ENCODE measurements around the gene KLHL3. TPM values are rescaled to one million over a fixed set of nuclear protein-coding genes. Genes with fewer than 3 reads are reported as not detected.

The KLHL3 gene
- total and polyA plus RNA-seq, 4 donors = 1.0 to 14.2 (median 4.4) TPM

DNA sequence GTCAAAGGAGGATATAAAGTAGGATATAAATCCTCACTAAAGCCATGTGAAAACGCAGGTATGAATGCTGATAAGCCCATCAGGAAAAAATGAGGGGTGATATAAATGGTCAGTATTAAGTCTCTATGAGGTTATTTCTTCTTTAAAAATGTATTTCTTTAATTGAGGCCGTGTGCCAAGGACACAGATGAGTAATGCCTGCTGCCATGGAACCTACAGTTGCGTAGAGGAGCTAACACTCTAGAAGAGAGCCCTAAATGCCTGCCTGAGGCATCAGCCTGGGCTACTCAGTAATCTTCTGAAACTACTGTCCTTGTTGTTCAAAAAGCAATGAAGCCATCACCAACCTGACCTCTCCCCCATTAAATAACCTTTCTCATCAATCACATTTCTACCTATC, 84.9 kb downstream of the KLHL3 start:
- peaks cover 0 to 2% (median 0%) of the 10 kb centered on the region in 4 donors for H3K9me3 ChIP-seq (ENCODE audit: control insufficient read depth in 4 of 4, insufficient read depth in 3 of 4, low read length in 3 of 4)
- ATAC-seq (ENCODE audit: insufficient read depth, low FRiP score) (no peak), DNase-seq (no peak)
- peaks cover 2 to 28% (median 21%) of the 10 kb centered on the region in 4 donors for H3K36me3 ChIP-seq (ENCODE audit: control insufficient read depth in 4 of 4, insufficient read depth in 4 of 4, low read length in 4 of 4)
- H3K27me3 ChIP-seq (ENCODE audit: control insufficient read depth in 3 of 3, insufficient read depth in 3 of 3, low read length in 2 of 3) = no peaks in the 10 kb centered on the region
- WGBS, 2 donors = 92 to 95% methylated on average over 3 of the region's 3 CpGs
- no peak overlapping the region for H3K4me3 ChIP-seq
- peaks cover 0 to 19% (median 5%) of the 10 kb centered on the region in 5 donors for H3K4me1 ChIP-seq (ENCODE audit: control insufficient read depth in 5 of 5, insufficient read depth in 5 of 5, low read length in 5 of 5)
- no peak overlapping the region for H3K27ac ChIP-seq (ENCODE audit: low read depth in 1 of 2, low read length in 1 of 2)
- TF ChIP-seq CTCF (IDR thresholded peaks at IDR 0.05; ENCODE audit: control extremely low read depth, extremely low read depth) = no peak
- no peak overlapping the region for H3K9ac ChIP-seq (ENCODE audit: insufficient read depth in 1 of 2, low read length in 2 of 2)

DNA sequence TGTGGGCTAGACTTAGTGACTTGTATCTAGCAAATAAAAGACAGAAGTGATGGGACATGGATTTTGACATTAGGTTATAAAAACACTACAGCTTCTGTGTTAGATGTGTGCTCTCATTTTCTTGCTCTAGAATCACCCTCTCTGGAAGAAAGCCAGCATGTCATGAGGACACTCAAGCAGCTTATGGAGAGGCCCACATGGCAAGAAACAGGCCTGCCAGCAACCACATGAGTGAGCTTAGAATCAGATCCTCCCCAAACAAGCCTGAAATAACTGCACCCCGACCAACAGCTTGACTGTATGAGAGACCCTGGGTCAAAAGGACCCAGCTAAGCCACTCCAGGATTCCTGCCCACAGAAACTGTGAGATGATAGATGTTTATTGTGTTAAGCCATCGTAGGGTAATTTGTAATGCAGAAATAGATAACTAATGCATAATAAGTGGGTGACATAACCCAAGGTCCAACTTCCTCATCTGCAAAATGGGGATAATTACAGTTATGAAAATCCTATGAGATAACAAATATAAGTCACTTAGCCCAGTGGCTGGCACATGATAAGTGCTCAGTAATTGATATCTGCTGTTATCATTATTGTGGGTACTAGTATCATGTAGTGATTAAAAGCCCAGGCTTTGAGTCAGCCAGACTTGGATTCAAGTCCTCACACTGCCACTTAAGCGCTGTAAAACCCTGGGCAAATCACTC, 86.5 kb downstream of the KLHL3 start:
- ATAC-seq (ENCODE audit: insufficient read depth, low FRiP score) = peak; percentile 66
- H3K9me3 ChIP-seq (ENCODE audit: control insufficient read depth in 4 of 4, insufficient read depth in 3 of 4, low read length in 3 of 4) = peaks cover 0 to 3% (median 0%) of the 10 kb centered on the region in 4 donors
- DNase-seq = peak; percentile 54 to 92 (median 81)
- H3K4me1 ChIP-seq (ENCODE audit: control insufficient read depth in 5 of 5, insufficient read depth in 5 of 5, low read length in 5 of 5) = peaks cover 0 to 19% (median 5%) of the 10 kb centered on the region in 5 donors
- WGBS, 2 donors = 53 to 67% methylated on average over 3 of the region's 3 CpGs
- H3K4me3 ChIP-seq = no peak overlapping the region
- H3K27ac ChIP-seq (ENCODE audit: low read depth in 1 of 2, low read length in 1 of 2) = peak overlapping the region in 1 of 2 donors; percentile 66
- peaks cover 2 to 28% (median 21%) of the 10 kb centered on the region in 4 donors for H3K36me3 ChIP-seq (ENCODE audit: control insufficient read depth in 4 of 4, insufficient read depth in 4 of 4, low read length in 4 of 4)
- H3K27me3 ChIP-seq (ENCODE audit: control insufficient read depth in 3 of 3, insufficient read depth in 3 of 3, low read length in 2 of 3) = no peaks in the 10 kb centered on the region
- TF ChIP-seq CTCF (IDR thresholded peaks at IDR 0.05; ENCODE audit: control extremely low read depth, extremely low read depth) = no peak
- H3K9ac ChIP-seq (ENCODE audit: insufficient read depth in 1 of 2, low read length in 2 of 2) = no peak overlapping the region

DNA sequence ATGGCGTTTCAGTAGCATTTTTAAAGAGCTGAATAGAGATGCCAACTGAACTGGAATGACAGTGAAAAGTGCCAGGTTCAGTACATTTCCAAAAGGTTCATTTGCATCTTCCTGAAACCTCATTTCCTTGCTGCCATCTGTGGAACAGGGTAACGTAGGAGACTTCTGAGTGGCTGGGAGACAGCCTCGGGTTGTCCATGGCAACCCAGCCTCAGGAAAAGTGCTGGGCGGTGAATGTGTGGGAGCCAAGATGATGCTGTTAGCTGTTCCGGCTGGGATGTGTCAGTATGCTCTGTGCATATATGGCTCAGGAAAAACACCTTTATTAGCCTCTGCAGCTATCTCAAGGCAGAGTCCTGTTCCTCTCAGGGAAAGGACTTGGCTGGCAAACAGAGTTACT, 87.5 kb downstream of the KLHL3 start:
- Histone ChIP-seq H3K4me3 (no peak overlapping the region), H3K36me3 (ENCODE audit: control insufficient read depth in 4 of 4, insufficient read depth in 4 of 4, low read length in 4 of 4) (peaks cover 2 to 26% (median 18%) of the 10 kb centered on the region in 4 donors), H3K27ac (ENCODE audit: low read depth in 1 of 2, low read length in 1 of 2) (no peak overlapping the region), H3K9me3 (ENCODE audit: control insufficient read depth in 4 of 4, insufficient read depth in 3 of 4, low read length in 3 of 4) (peaks cover 0 to 3% (median 0%) of the 10 kb centered on the region in 4 donors), H3K9ac (ENCODE audit: insufficient read depth in 1 of 2, low read length in 2 of 2) (no peak overlapping the region), H3K27me3 (ENCODE audit: control insufficient read depth in 3 of 3, insufficient read depth in 3 of 3, low read length in 2 of 3) (no peaks in the 10 kb centered on the region), H3K4me1 (ENCODE audit: control insufficient read depth in 5 of 5, insufficient read depth in 5 of 5, low read length in 5 of 5) (peaks cover 0 to 19% (median 5%) of the 10 kb centered on the region in 5 donors)
- no peak for TF ChIP-seq CTCF (IDR thresholded peaks at IDR 0.05; ENCODE audit: control extremely low read depth, extremely low read depth)
- DNase-seq (no peak), ATAC-seq (ENCODE audit: insufficient read depth, low FRiP score) (no peak)
- 93 to 95% methylated on average over 5 of the region's 5 CpGs for WGBS, 2 donors

Data from lung (tissue), 12 donors.